T1000 (cell line): ENCODE data around the gene WAC.
"Not testable (repeated sequence)": the region's sequence is repeated elsewhere in the genome, so short reads cannot be mapped to it uniquely, and the experiment has no call there.

ENCODE experiments used
- DNase-seq: peaks from one replicate; lab custom pipeline; 2025; ENCODE audit warnings: mixed read lengths; lab: John Stamatoyannopoulos, UW

The WAC gene

DNA sequence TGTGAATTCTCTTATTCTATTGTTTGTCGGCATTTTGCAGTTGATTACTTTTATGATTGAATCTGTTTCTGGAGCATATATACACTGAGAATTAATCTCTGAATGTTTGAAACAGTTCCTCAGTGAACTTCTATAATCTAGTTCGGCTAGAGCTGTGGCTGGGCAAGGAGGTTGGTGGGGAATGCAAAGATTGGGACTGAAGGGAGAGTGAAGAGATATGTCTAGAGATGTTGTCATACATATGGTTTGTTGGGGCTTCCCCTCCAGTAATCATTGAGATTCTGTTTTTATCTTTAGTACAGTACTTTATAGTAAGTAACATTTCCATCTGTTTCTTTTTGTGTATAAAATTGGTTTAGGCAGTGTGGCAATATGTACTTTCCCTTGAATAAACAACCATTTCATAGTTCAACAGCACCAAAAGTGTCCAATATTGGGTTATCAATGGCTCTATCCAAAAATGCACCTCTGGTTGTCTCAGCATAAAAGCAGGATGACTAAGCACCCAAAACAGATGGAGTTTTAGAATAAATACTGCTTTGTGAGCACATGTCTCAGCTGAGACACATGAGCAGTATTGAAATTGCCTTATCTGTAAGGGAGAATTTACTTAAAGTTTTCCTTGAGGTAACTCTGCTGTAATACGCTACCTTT is 36.7 kb downstream of the WAC start:
- DNase-seq: no peak

DNA sequence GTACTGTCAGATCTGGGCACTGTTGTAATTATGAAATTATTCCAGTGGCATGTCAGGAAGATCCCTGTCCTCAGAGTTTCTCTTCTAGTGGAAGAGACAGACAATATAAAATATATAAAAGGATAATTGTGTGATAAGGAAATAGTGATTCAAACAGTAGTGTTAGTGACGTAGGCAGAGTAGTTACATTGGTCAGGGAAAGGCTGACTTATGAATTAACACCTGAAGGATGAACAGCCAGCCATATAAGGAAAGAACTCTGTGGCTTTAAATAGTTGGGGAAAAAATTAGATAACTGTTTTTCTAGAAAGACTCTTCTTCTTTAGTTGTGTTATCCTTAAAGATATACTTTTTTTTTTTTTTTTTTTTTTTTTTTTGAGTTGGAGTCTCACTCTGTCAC is 37.7 kb downstream of the WAC start:
- DNase-seq: no peak

DNA sequence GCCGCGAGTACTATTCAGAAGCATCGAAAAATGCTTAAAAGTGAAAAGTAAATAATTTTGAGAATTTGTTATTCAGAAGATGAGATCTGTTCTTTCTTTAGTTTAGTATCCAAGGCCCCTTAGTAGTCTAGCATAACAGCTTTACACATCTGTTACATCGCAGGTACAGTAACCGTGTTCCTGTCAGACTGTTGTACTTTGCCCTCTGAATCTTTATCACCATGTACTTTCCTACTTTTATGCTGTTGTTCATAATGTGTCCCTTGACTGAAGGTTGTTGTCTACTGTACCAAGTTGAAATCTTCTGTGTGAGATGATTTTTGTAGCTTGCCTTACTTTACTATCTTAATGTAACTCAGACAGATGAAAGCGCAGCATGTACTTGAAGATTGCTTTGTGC is 38.3 kb downstream of the WAC start:
- no peak for DNase-seq

DNA sequence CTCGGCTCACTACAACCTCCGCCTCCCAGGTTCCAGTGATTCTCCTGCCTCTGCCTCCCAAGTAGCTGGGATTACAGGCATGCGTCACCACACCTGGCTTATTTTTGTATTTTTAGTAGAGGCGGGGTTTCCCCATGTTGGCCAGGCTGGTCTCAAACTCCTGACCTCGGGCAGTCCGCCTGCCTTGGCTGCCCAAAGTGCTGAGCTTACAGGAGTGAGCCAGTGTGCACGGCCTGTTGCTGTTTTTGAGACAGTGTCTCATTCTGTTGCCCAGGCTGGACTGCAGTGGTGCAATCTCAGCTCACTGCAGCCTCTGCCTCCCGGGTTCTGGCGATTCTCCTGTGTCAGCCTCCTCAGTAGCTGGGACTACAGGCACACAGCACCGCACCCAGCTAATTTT is 41.3 kb downstream of the WAC start:
- not testable (repeated sequence) for DNase-seq

DNA sequence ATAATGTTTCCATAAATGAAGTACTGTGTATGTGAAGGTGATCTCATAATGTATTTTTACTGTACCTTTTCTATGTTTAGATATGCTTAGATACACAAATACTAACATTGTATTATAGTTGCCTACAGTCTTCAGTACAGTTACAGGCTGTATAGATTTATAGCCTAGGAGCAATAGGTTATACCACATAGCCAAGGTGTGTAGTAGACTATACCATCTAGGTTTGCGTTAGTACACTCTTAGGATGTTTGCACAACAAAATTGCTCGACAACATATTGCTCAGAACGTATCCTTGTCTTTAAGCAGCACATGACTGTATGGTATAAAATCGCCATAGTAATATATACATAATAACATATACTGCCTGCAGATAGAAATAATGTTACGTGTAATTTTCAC is 42.9 kb downstream of the WAC start:
- no peak for DNase-seq

DNA sequence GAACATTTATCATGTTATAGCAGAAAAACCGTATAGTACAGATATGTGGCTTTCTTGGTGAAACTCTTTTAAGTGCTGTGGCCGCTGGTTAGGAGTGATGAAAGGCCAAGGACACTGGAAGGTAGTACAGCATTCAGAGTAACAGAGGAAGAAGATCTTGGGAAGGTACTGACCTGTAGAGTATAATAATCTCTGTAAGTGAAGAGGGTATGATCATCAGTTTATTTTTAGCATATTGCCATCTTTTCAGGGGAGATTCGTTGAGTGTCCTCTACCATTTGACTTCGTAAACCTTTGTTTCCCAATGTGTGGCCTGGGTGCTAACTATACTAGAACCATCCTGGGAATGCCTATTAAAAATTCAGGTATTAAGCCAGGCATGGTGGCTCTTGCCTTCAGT is 44.6 kb downstream of the WAC start:
- no peak for DNase-seq

DNA sequence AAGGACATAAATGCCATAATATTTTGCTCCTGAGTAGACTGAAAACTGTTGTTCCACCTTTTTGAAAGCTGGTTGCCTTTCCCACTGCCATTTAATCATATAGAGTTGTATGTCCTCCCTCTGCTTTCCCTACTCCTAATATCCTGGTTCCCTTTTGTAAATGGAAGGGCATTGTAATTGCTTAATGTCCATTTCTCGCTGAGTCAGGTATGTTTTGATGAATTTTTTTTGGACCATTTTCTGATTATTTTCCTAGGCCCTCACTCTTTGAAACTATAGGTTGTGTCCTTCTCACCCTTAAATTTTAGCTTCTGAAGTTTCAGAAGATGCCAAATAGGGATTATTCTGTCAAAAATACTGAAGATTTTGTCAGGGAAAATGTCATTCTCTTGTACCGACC is 45.5 kb downstream of the WAC start:
- no peak for DNase-seq

DNA sequence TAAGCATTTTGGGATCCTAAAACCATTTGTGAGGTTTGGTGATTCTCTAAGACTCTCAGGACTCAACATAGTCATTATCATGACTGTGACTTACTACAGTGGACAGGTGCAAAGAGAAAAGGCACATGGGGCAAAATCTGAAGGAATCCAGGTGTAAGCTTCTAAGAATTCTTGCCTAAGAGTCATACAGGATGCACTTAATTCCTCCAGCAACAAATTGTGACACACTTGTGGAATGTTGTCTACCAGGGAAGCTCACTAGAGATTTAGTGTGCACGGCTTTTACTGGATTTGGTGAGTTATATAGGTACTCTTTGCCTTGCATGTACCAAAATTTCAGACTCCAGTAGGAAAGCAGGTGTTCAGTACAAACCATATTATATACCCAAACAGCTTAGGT is 47.9 kb downstream of the WAC start:
- DNase-seq: no peak

DNA sequence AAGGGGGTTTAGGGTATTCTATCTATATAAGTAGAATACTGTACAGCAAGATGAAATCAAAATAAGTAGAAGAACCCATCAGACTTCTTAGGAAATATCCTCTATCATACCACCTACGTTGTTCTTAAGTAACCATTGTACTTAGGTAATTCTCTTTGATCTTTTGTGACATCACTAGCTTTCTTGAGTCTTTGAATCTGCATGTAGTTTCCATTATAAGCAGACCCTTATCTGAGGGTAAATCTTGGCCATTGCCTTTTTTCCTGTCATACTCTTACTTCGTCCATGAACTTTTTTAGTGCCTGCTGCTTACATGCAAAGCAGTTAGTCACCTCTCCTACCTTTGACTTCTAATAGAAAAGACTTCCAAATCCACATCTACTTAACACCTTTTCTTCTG is 49.0 kb downstream of the WAC start:
- no peak for DNase-seq

DNA sequence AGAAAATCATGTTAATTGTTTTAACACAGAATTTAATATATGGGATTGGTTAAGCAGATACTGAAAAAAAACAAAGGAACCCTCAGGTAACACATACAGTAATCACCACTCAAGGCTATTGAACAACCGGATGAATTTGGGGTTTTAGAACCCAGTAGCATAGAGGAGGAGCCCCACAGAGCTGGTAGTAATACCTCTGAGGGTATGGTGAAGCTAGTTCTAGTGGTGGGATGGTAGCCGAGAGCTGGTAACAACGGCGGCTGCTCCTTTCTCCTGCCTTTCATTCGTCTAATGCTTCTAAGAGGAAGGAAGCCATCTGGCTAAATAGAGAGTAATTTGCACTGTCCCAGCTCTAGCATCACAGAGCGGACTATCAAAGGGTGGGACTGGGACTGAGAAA is 52.2 kb downstream of the WAC start:
- DNase-seq: no peak

DNA sequence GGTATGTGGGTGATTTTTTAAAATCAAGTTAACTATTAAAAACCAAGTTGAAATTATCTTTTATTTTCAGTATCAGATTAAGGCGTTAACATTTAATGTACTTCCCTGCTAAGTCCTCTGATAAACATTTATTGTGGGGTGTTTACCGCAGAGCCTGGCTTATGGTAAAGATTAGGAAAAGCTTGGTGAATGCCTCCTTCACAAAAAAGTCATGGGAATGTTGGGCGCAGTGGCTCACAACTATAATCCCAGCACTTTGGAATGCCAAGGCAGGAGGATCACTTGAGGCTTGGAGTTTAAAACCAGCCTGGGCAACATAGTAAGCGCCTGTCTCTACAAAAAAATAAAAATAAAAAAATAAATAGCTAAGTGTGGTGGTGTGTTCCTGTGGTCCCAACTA is 53.3 kb downstream of the WAC start:
- DNase-seq: no peak

DNA sequence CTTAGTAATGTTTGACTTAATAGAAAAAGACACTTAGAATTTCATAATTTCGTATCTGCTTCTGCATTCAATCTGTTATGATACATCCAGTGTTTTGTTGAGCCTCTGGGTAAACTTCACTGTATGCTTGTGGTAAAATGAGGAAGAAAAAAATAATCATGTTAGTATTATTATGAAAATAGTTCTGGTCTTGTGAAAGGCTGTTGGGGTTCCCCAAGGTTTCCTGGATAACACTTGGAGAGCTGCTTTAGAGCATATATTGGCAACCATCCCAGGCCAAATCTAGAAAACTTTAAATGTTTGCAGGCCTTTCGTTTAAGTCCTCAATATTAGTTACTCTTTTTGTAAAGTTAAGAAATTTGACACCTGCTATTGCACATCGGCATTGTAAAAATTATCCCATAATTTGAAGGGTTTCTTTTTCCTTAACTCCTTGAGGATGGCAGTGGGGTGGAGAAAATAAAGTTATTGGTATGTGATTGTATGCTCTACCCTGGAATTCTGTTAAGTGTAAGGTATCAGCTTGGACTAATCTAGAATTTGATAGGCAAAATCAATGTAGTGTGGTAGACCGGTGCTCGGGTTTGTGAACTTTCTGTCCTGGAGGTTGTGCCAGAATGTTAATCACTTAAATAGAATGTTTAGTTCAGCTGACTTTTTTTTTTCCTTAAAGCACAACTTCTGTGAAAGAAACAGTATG is 54.5 kb downstream of the WAC start:
- DNase-seq: no peak

DNA sequence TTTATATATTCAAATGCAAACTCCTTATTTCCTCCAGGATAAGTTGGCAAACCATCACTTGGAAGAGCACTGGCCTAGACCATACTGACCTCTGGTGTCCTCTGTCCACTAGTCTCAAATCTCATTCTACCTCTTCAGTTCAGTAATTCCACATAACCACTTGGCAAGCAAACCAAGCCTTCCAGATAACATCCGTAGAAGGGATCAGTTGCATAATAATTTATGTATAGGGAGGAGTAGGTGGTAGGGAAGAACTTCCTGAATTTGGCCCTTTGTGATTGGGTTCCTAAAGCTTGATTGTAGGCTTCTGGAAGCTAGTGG is 55.0 kb downstream of the WAC start:
- no peak for DNase-seq

DNA sequence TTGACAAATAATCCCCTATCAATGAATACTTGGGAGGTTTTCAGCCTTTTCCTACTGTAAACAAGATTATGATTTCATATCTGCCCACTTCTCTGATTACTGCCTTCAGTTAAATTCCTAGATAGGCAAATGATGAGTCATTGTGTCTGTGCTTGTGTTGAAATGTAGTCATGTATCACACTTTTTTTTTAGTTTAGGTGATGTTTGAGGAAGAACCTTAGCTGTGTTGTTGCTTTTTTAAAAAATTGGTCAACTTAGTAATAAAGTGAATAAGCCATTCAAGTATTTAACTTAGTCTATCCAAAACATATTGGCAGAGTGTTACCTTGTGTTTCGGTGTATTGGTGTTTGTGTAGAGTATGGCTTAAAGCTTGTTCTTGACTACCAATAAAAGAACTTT is 60.0 kb downstream of the WAC start:
- DNase-seq: no peak

DNA sequence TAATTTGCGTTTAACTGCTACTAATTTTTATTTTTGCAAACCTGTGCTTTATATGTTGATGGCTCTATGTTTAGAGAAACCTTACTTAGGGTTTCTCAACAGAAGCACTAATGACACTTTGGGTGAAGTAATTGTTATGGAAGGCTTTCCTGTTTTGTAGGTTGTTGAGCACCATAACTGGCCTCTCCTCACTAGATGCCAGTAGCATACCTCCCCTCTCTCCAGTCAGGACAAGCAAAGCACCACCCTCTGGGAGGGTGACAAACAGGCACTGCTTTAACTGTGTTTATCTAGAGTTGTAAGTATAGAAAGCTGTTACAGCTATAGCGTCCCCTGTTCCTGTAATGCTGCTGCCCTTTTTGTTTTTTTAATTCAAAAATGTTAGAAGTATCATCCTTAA is 60.9 kb downstream of the WAC start:
- no peak for DNase-seq

DNA sequence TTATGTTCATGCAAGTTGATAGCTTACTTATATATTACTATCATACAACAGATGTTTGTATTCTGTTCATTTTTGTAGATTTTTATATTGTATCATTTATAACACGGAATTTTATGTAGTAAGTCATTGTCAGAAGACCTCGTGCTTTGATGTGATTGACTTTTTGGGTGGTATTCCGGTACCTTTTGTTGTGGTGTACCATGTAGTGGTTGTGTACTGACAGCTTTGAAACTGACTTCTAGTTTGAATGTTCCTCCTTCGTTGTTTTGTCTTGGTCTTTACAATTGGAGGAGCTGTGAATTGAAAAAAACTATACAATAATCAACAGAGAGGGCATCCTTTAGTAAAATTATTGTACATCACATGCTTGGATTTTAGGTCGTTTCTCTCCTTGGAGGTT is 61.5 kb downstream of the WAC start:
- DNase-seq: no peak

DNA sequence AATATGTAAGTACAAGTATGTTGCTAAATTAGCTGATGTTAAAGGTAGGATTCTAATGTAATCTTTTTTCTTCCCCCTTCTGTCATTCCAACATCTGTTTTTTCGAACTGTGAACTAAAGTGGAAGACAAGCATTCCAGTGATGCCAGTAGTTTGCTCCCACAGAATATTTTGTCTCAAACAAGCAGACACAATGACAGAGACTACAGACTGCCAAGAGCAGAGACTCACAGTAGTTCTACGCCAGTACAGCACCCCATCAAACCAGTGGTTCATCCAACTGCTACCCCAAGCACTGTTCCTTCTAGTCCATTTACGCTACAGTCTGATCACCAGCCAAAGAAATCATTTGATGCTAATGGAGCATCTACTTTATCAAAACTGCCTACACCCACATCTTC is 62.7 kb downstream of the WAC start:
- DNase-seq: no peak

DNA sequence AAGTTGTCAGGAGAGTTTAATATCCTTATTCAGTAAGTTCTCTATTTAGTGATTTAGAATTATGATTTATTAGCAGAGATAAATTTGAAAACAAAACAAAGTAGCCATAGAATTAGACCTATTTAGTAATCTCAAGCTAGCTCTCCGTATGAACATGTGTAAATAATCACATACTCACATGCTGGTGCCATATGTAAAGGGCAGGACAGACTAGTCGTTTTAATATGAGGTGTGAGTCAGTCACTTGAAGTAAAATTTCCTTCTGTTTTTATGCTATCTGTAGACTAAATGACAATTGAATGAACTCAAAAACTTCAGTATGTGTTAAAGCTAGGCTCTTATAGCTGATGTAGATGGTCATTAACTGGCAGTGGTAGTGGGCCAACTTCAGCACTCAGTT is 67.1 kb downstream of the WAC start:
- no peak for DNase-seq

DNA sequence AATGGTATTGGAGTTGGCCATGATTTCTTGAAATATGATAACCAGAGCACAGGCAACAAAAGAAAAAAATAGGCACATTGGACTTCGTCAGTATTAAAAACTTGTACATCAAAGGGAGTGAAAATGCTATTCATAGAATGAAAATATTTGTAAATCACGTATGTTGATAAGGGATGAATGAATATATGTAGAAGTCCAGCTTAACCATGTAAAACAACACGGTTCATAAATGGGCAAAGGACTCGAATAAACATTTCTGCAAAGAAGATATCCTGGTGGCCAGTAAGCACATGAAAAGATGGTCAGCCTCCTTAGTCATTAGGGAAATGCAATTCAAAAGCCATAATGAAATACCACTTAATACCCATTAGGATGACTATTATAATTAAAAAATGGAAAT is 68.1 kb downstream of the WAC start:
- DNase-seq: no peak

DNA sequence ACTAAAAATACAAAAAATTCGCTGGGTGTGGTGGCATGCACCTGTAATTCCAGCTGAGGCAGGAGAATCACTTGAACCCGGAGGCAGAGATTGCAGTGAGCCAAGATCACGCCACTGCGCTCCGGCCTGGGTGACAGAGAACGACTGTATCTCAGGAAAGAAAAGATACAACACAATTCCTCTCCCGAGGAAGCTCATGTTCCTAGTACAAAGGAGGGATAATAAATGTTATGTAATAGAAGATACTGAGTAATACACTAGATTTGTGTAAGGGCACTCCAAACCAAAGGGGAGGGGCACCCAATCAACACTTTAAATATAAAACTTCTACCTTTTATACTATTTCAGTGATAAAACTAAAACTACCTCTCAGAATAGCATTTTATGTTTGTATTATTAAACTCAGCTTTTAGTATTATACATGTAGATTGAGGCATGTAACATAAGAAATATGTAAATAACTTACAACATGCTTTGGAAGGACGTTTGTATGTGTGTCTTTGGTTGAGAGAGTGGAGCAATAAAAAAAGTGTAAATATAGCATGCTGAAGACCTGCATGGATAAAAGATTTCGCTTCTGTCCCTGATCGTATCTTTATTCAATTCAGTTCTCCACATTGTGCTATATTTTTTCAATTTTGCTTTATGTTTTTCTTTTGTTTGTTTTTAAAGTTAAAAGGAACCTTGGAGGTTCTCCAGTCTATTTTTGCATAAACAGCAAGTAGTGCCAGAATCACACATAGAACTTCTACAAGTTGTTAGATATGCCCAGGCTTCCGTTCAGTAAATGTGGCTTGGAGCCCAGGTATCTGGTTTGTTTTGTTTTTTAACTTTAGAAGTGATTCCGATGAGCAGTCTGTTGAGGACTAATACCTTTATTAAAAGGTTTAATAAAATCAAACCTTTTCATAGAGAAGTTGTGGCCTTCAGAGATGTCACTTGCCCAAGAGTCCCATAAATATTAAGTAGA is 71.9 kb downstream of the WAC start:
- DNase-seq: no peak

DNA sequence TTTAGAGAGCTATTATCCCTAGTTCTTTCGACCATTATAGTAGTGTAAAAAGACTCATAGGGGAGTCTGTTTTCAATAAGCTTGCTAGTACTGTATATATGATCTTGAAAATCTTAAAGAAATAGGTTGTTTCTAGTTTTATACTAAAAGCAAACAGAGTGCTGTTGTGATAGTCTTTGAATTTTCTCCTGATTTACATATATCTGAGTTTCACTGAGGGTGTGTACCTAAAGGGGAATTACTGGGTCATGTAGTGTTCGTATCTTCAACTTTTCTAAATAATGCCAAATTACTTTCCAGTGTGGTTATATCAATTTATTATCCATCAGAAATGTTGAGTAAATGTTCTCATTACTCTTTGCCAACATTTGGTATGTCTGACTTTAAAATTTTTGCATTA is 73.7 kb downstream of the WAC start:
- no peak for DNase-seq

DNA sequence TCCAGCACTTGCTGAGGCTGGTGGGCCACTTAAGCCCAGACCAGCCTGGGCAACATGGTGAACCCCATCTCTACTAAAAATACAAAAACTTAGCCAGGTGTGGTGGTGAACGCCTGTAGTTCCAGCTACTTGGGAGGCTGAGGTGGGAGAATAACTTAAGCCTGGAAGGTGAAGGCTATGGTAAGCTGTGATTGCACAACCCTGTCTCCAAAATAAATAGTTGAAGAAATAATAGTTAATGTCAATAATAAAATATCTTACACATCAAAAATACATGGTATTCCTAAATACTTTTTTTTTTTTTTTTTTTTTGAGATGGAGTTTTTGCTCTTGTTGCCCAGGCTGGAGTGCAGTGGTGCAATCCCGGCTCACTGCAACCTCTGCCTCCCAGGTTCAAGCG is 76.7 kb downstream of the WAC start:
- not testable (repeated sequence) for DNase-seq

DNA sequence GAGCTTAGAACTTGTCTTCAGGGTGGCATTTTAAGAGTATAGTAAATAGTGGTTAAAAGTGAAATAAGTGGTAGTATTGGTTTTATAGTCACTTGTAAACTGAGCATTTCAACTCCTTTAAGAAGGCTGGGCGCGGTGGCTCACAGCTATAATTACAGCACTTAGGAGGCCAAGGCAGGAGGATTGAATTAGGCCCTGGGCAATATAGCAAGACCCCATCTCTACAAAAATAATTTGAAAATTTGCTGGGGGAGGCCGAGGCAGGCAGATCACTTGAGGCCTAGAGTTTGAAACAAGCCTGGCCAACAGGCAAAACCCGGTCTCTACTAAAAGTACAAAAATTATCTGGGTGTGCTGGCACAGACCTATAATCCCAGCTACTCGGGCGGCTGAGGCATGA is 80.0 kb downstream of the WAC start:
- no peak for DNase-seq
